IPS-15b (cell line): ENCODE data around the gene RAD51B.
"Not testable (repeated sequence)": the region's sequence is repeated elsewhere in the genome, so short reads cannot be mapped to it uniquely, and the experiment has no call there.

Source experiments
- H3K27me3 ChIP-seq: one replicate; pipeline ENCODE4 v1.6.1; 2013; ENCODE audit warnings: low read length; ENCODE audit not compliant: control insufficient read depth, insufficient read depth
- H3K36me3 ChIP-seq: one replicate; pipeline ENCODE4 v1.6.1; 2013; ENCODE audit warnings: low read length; ENCODE audit not compliant: control insufficient read depth, insufficient read depth
- H3K4me1 ChIP-seq: one replicate; pipeline ENCODE4 v1.6.1; 2013; ENCODE audit warnings: mild to moderate bottlenecking, low read length; ENCODE audit not compliant: control insufficient read depth, insufficient read depth
- H3K4me3 ChIP-seq: one replicate; pipeline ENCODE4 v1.5.1; 2013; ENCODE audit warnings: low read depth, low read length
- H3K9ac ChIP-seq: one replicate; pipeline ENCODE4 v1.6.1; 2013; ENCODE audit warnings: low read depth, mild to moderate bottlenecking, low read length
- H3K9me3 ChIP-seq: one replicate; pipeline ENCODE4 v1.6.1; 2013; ENCODE audit warnings: mild to moderate bottlenecking, low read length; ENCODE audit not compliant: control insufficient read depth, insufficient read depth

RAD51B gene

DNA sequence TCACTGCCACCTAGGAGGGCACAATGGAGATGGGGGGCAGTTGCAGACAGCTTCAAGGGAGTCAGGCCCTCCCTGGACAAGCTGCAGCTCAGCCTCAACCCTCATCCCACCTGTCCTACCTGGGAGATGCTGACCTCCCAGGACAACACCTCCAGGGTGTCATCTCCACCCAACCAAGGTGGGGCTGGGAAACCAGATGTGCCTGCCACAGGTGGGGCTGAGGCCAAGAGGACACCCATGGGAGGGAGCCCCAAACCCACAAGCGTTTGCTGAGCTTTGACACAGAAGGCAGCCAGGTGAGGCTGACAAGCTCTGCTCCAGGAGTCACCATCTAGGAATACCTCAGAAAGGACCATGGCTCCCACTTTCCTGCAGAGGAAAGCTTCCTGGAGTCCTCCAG is 941.8 kb downstream of the RAD51B start:
- no peak overlapping the region for H3K9ac ChIP-seq
- H3K9me3 ChIP-seq, result no peaks in the 10 kb centered on the region
- H3K4me1 ChIP-seq, result peaks cover 6% of the 10 kb centered on the region
- H3K4me3 ChIP-seq, result no peak overlapping the region
- H3K36me3 ChIP-seq, result no peaks in the 10 kb centered on the region
- no peaks in the 10 kb centered on the region for H3K27me3 ChIP-seq

DNA sequence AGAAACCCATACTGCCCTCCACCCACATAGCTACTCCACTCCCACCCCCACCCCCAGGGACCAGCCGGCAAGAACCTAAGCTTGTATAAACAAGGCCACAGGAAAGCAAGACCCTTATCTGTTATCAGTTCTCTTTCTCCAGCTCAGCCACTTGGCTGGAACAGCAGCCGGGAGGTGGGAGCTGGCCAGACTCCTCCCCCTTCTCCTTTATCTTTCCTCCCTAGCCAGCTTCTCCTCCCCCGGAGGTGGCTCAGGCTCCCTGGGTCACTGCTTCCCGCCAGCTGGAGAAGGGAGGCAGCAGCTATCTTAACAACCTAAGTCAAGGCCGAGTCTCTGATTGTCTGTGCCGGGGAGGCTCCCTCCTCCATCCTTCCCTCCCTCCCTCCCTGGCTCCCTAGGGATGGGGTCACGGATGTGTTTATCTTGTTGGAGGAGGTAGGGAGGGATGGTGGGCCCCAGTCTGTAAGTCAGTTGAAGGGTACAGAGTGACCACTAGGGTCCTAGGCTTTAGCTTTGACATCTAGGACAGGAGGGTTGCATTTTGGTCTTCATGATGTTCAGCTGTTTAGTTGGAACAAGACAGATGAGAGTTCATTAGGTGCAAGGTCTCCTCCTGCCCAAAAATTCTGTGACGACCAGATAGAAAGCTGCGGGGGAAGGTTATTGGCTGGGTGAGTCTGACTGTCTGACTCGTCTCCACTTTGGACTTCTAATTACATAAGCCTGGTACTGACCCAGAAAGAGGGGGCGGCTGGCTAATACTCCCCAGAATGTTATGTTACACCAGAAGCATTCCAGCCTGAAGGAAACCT is 943.6 kb downstream of the RAD51B start:
- Histone ChIP-seq H3K9ac (no peak overlapping the region), H3K36me3 (no peaks in the 10 kb centered on the region), H3K27me3 (no peaks in the 10 kb centered on the region), H3K4me3 (no peak overlapping the region), H3K9me3 (no peaks in the 10 kb centered on the region), H3K4me1 (peaks cover 6% of the 10 kb centered on the region)

DNA sequence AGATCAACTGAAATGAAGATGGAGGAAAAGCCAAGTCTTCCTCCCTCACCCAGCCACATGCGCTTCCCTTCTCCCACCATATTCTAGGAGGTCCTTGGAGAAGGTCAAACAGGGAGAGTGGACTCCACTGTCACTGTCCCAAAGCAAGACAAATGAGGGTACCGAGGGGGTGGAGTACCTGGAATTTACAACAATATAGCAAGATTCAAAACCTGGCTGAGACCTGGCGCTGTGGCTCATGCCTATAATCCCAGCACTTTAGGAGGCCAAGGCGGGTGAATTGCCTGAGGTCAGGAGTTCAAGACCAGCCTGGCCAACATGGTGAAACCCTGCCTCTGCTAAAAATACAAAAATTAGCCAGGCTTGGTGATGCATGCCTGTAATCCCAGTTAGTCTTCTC is 944.3 kb downstream of the RAD51B start:
- H3K4me3 ChIP-seq, H3K9me3 ChIP-seq, H3K27me3 ChIP-seq, H3K36me3 ChIP-seq, H3K9ac ChIP-seq, H3K4me1 ChIP-seq: not testable (repeated sequence)

DNA sequence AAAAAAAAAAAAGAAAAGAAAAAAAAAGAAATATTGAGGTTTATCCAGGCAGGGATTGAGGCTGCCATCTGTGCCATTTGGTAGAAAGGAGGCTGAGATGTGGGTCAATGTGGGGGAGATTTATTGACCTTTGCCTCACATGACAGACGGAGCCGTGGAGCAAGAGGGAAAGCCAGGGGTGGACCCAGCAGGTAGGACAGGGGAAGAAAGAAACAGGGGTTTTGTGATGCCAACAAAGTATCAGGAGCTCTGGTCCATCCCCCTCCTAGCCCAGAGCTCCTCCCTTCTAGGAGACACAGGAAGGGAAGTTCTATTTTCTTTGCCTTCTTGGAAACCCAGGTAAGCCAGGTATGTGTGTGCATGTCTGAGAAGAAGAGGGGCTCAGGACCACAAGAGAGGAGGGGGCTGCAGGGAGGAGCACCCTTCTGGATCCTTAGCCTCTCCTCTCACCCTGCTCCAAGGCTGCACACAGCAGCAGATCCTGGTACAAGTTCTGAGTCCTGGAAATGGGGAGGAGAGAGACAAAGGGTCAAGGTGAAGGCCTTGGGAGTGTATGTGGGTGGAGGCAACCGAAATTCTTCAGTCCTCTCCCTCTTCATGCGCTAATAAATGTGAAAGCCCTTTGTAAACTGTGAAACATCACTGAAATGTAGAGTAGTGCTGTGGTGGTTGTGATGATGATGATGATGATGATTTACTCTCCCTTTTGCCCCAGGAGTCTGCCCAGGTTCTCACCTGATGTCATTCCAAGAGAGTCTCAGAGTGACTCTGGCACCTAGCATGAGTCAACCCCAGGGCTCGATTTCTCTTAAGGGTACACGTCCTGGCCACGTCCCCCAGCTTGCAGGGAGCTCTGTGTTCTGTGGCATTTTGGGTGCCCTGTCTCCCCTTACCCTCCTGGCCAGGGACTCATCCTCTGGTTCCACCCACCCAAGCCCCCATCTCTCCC is 947.0 kb downstream of the RAD51B start:
- H3K36me3 ChIP-seq, result no peaks in the 10 kb centered on the region
- H3K9me3 ChIP-seq, result no peaks in the 10 kb centered on the region
- H3K4me1 ChIP-seq, result peaks cover 6% of the 10 kb centered on the region
- H3K4me3 ChIP-seq, result no peak overlapping the region
- H3K27me3 ChIP-seq, result no peaks in the 10 kb centered on the region
- no peak overlapping the region for H3K9ac ChIP-seq

DNA sequence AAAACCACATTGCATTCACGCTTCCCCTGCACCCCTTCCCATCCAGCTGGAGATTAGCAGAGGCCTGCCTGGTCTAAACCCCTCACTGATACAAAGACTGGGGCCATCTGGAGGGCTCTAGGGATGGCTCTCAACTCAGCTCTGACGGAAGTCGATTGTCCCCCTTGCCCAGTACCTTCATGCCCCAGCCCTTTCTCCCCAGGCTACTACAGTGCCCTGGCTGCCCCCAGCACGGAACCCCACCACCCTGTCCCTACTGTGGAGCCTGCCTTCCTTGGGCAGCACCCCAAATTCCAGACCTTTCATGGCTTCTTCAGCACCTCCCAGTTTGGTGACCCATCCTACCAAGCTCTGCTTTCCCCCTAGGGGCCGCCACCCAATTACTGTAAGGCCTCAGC is 947.7 kb downstream of the RAD51B start:
- no peaks in the 10 kb centered on the region for H3K27me3 ChIP-seq
- H3K4me3 ChIP-seq, result no peak overlapping the region
- H3K36me3 ChIP-seq, result no peaks in the 10 kb centered on the region
- H3K9ac ChIP-seq, result no peak overlapping the region
- H3K9me3 ChIP-seq, result no peaks in the 10 kb centered on the region
- peaks cover 6% of the 10 kb centered on the region for H3K4me1 ChIP-seq

DNA sequence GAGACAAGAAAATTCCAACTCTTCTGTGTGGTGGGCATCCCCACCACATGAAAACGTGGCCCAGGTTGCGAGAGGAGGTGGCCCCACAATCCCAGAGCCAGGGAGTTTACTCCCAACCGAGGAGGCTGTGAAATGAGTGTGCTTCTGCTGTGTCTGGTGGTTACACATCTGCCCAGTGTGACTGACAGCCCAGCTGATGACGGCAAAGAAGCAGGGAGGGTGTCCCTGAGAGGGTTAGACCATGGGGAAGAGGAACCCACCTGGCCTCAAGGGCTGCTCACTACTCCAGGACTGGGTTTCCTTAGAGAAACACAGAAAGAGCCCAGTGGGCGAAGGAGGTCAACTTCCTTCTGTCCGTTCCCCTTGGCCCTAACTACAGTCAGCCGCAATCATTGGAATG is 948.7 kb downstream of the RAD51B start:
- H3K9ac ChIP-seq, result no peak overlapping the region
- peaks cover 2% of the 10 kb centered on the region for H3K4me1 ChIP-seq
- no peaks in the 10 kb centered on the region for H3K27me3 ChIP-seq
- H3K36me3 ChIP-seq, result no peaks in the 10 kb centered on the region
- H3K9me3 ChIP-seq, result no peaks in the 10 kb centered on the region
- no peak overlapping the region for H3K4me3 ChIP-seq

DNA sequence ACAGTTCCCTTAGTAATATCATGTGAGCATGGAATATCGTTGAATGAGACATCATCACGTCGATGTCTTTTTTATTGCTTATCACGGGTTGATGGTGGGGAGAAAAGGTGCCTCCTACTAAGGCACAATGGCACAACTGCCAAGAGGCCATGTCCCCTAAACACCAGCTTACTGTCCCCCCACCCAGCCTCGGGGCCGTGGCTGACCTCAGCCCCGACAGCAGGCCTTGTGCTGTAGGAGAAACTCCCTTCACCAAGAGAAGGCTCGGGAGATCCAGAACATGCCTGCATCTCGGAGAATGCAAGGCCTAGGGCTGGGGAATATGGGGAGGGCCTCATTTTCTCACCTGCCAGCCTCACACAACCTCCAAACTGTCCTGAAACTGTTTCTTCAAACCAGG is 950.5 kb downstream of the RAD51B start:
- H3K9me3 ChIP-seq, result no peaks in the 10 kb centered on the region
- H3K36me3 ChIP-seq, result no peaks in the 10 kb centered on the region
- H3K27me3 ChIP-seq, result no peaks in the 10 kb centered on the region
- H3K4me1 ChIP-seq, result no peaks in the 10 kb centered on the region
- H3K4me3 ChIP-seq, result no peak overlapping the region
- H3K9ac ChIP-seq, result no peak overlapping the region

DNA sequence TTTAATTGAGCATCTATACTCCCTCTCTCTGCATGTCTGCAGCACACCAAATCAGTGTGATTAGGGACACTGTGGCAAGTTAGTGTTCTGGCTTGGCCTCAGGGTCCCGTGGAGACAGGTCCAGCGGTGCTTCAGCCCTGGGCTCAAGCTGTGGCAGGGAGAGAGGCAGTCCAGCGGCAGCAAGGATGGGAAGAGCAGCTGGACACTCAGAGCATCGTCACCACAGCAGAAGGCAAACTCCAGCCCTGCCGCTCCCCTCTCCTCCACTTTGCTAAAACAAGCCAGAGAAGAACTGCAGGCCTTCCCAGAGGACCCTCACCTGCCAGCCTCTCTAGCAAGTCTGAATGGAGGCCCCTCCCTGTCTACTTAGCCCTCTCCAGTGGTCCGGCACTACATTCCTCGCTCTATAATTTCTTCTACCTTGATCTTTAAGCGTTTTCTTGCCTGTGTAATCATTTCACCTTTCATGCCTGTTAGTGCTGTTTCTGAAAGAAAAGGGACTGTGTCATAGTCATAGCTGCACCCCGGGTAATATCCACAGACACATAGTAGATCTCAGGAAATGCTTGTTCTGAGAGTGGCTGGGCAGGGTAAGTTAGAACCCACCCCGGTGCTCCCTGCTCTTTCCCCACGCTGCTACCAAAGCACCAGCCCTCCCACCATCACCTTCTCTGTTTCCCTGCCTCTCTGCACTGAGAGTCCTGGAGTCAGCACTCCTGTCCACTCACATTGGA is 951.1 kb downstream of the RAD51B start:
- no peak overlapping the region for H3K9ac ChIP-seq

DNA sequence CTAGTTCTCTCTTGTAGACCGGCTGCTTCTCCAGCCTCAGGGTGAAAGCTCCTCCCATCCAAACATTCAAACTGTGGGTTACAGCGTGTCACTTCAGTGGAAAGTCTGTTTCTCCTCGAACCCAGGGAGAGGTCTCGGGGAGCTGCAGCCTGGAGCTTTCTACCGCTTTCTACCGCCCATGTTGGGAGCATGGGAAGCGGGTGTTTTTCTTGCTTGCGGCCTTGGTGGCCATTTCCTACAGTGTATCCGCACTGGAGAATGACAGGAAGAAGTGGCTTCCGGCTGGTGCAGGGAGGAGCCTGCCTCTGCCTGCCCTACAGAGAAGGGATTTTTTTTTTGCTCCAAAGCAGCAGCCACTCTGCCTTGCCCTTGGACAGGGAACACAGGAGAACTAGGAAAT is 952.1 kb downstream of the RAD51B start:
- Histone ChIP-seq H3K36me3 (no peaks in the 10 kb centered on the region), H3K9ac (no peak overlapping the region), H3K4me1 (no peaks in the 10 kb centered on the region), H3K9me3 (no peaks in the 10 kb centered on the region), H3K4me3 (no peak overlapping the region), H3K27me3 (no peaks in the 10 kb centered on the region)

More for the DNA sequence above, 951.1 kb downstream of the RAD51B start:
- H3K9me3 ChIP-seq, result no peaks in the 10 kb centered on the region
- H3K4me1 ChIP-seq, result no peaks in the 10 kb centered on the region
- no peaks in the 10 kb centered on the region for H3K36me3 ChIP-seq
- H3K4me3 ChIP-seq, result no peak overlapping the region
- H3K27me3 ChIP-seq, result no peaks in the 10 kb centered on the region

DNA sequence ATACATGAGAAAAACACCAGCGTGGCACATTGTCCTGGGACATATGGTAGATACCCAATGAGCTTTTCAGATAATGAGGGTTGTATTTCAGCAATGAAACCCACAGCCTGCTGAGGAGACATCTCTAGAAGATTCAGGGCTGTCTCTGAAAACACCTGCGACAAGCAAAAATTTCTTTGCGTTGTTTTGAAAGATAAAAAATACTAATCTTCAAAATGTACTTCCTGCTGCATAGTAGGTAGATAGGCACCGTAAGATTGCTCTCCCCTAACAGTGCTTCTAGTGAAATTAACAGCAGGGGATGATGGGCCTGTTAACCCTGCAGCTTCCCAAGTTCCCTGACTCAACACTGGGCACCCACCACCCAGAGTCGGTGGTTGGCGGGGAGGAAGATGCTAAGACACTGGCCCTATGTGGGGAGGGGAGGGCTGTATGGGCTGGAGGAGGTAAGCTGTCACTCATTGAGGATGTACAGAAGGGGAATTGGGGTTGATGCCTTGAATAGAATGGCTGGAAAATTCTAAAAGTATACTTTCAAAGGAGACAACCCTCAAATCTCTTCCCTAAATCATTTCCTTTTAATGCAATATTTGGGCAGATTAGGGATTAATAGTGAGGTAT is 953.3 kb downstream of the RAD51B start:
- H3K4me3 ChIP-seq, result no peak overlapping the region
- no peaks in the 10 kb centered on the region for H3K9me3 ChIP-seq
- H3K9ac ChIP-seq, result no peak overlapping the region
- no peaks in the 10 kb centered on the region for H3K27me3 ChIP-seq
- H3K4me1 ChIP-seq, result no peaks in the 10 kb centered on the region
- H3K36me3 ChIP-seq, result no peaks in the 10 kb centered on the region
